Measurements from ENCODE around the gene TRMT2B. TPM values are rescaled to one million over a fixed set of nuclear protein-coding genes. Genes with fewer than 3 reads are reported as not detected.

The TRMT2B gene
- total RNA-seq, 4 donors from 2014 or later: 12.5 to 23.7 (median 14.6) TPM

DNA sequence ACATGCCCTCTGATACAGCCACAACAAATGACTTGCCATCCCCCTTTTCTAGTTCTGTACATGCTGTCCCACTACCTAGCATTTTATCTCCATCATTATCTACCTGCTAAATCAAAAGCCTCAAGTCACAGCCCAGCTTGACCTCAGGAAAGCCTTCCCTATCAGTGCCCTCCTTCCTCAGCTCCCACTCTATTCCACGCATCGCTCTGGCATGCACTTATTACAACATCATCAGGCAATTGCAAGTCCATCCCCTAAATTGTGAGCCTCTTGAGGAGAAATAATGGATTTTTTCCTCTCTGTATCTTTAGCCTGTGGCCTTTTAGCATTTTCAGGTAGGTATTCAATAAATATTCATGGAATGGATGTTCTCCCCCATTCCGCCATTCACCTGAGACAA, 76.7 kb downstream of the TRMT2B start:
- WGBS, 2 donors: 93 to 96% methylated on average over 3 of the region's 3 CpGs

DNA sequence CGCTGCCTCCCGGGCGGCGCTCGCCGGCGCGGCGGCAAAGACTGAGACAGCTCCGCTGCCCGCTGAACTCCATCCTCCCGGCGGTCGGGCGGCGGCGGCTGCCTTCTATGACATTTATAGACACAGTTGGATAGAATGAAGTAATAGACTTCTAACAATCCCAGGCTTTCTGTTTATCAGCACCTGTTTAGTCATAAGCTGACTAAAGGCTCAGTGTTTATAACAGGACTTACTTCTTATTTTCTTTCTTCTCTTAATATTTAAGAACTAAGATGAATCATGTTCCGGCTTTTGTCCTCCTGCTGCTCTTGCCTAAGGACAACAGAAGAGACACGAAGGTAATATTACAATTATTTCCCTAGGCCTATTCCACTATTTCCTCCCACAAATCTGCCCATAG, 78.5 kb downstream of the TRMT2B start:
- WGBS, 2 donors: 92 to 96% methylated on average over 9 to 19 of the region's 19 CpGs
- H3K4me3 ChIP-seq (ENCODE audit: low read depth, poor library complexity, severe bottlenecking): no peak overlapping the region
- intact Hi-C loops (cut with DNase I; ENCODE audit: low total_unique reads): no loop called here
- no peak for TF ChIP-seq POLR2A (IDR thresholded peaks at IDR 0.05)
- TF ChIP-seq, protein P1, sequence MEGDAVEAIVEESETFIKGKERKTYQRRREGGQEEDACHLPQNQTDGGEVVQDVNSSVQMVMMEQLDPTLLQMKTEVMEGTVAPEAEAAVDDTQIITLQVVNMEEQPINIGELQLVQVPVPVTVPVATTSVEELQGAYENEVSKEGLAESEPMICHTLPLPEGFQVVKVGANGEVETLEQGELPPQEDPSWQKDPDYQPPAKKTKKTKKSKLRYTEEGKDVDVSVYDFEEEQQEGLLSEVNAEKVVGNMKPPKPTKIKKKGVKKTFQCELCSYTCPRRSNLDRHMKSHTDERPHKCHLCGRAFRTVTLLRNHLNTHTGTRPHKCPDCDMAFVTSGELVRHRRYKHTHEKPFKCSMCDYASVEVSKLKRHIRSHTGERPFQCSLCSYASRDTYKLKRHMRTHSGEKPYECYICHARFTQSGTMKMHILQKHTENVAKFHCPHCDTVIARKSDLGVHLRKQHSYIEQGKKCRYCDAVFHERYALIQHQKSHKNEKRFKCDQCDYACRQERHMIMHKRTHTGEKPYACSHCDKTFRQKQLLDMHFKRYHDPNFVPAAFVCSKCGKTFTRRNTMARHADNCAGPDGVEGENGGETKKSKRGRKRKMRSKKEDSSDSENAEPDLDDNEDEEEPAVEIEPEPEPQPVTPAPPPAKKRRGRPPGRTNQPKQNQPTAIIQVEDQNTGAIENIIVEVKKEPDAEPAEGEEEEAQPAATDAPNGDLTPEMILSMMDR (IDR thresholded peaks at IDR 0.05): no peak
- DNase-seq (ENCODE audit: low spot score in 2 of 2): no peak

More for the DNA sequence above, 76.7 kb downstream of the TRMT2B start:
- no peak overlapping the region for H3K4me3 ChIP-seq (ENCODE audit: low read depth, poor library complexity, severe bottlenecking)
- intact Hi-C loops (cut with DNase I; ENCODE audit: low total_unique reads): no loop called here
- DNase-seq (ENCODE audit: low spot score in 2 of 2): no peak
- TF ChIP-seq, protein P1 (IDR thresholded peaks at IDR 0.05): no peak
- no peak for TF ChIP-seq POLR2A (IDR thresholded peaks at IDR 0.05)

DNA sequence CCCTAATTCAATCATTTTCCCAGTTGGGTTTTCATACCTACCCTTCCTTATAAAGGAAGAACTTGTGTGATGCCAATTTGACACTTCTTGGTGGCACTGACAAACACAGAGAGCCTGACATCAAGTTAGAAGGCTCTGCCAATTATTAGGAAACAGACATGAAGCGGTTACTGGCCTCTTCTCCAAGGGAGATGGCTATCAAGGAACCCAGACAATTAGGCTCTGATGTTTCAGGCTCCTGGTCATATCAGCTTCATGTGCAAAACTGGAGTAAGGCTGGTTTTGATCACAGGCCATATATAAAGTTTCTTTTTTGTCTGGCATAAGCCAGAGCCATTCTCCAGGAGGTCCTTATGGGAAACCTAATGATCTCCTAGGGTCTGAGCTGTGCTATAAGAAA, 82.0 kb downstream of the TRMT2B start:
- 44 to 47% methylated on average over 1 of the region's 1 CpG for WGBS, 2 donors
- TF ChIP-seq POLR2A (IDR thresholded peaks at IDR 0.05): no peak
- TF ChIP-seq, protein P1 (IDR thresholded peaks at IDR 0.05): no peak
- intact Hi-C loops (cut with DNase I; ENCODE audit: low total_unique reads): no loop called here
- H3K4me3 ChIP-seq (ENCODE audit: low read depth, poor library complexity, severe bottlenecking): no peak overlapping the region
- no peak for DNase-seq (ENCODE audit: low spot score in 2 of 2)

GRCh38 chrX:100969408-100969807, 82.5 kb downstream of the TRMT2B start, which contains the start of gene ARL13A:
TSS of gene ARL13A (plus strand) at chrX:100969708. CDS start at chrX:100973690, 3,982 bp downstream.
- 75 to 94% methylated on average over 2 of the region's 2 CpGs for WGBS, 2 donors

GRCh38 chrX:100964362-100964761, 87.5 kb downstream of the TRMT2B start:
- TF ChIP-seq POLR2A (IDR thresholded peaks at IDR 0.05): no peak
- TF ChIP-seq, protein P1 (IDR thresholded peaks at IDR 0.05): no peak
- no peak overlapping the region for H3K4me3 ChIP-seq (ENCODE audit: low read depth, poor library complexity, severe bottlenecking)
- no peak for DNase-seq (ENCODE audit: low spot score in 2 of 2)
- intact Hi-C loops (cut with DNase I; ENCODE audit: low total_unique reads): no loop called here

More at GRCh38 chrX:100969408-100969807, 82.5 kb downstream of the TRMT2B start, which contains the start of gene ARL13A:
- DNase-seq (ENCODE audit: low spot score in 2 of 2): no peak
- TF ChIP-seq POLR2A (IDR thresholded peaks at IDR 0.05): no peak
- intact Hi-C loops (cut with DNase I; ENCODE audit: low total_unique reads): no loop called here
- H3K4me3 ChIP-seq (ENCODE audit: low read depth, poor library complexity, severe bottlenecking): no peak within 1 kb of the TSS

DNA sequence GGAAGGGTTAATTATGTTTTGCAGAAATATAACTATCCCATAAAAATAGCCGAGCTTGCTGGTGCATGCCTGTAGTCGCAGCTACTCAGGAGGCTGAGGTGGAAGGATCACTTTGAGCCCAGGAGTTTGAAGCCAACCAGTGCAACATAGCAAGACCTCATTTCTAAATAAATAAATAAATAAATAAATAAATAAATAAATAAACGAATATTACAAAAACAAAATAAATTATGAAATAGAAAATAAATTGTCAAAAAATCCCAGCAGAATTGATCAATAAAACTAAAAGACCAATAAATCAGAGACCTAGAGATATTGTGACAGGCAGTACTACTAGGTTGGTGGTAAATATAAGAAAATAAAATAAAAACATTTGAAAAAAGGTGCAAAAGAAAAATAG, 89.1 kb downstream of the TRMT2B start:
- WGBS, 2 donors: 69 to 73% methylated on average over 3 of the region's 3 CpGs
- intact Hi-C loops (cut with DNase I; ENCODE audit: low total_unique reads): no loop called here
- H3K4me3 ChIP-seq (ENCODE audit: low read depth, poor library complexity, severe bottlenecking): no peak overlapping the region
- DNase-seq (ENCODE audit: low spot score in 2 of 2): no peak
- TF ChIP-seq POLR2A (IDR thresholded peaks at IDR 0.05): no peak
- TF ChIP-seq, protein P1 (IDR thresholded peaks at IDR 0.05): no peak

Other genes with a start within 250 kb of the TRMT2B start
- 10 to 100 TPM in 3 of 4 donors, 1 to 10 TPM in 1; 8.0 to 10.9 (median 10.6) TPM for gene CSTF2, start 231.7 kb downstream of the TRMT2B start, total RNA-seq
- 1 to 10 TPM in 1 of 4 donors, under 1 TPM in 1, not detected in 2; 0.84 to 1.9 TPM for gene NOX1, start 177.8 kb downstream of the TRMT2B start, total RNA-seq
- gene XKRX, start 123.2 kb downstream of the TRMT2B start, total RNA-seq: 10 to 100 TPM; 37.9 to 68.9 (median 51.3) TPM
- gene ARL13A, start 82.4 kb downstream of the TRMT2B start, total RNA-seq: not detected
- gene TMEM35A, start 26.8 kb upstream of the TRMT2B start, total RNA-seq: under 1 TPM in 3 of 4 donors, not detected in 1; 0.10 to 0.45 (median 0.17) TPM
- 1 to 10 TPM in 1 of 4 donors, under 1 TPM in 3; 0.29 to 2.1 (median 0.54) TPM for gene CENPI, start 46.1 kb upstream of the TRMT2B start, total RNA-seq
- under 1 TPM; 0.08 to 0.39 (median 0.18) TPM for gene DRP2, start 167.7 kb upstream of the TRMT2B start, total RNA-seq
- 1 to 10 TPM in 1 of 4 donors, under 1 TPM in 3; 0.45 to 1.5 (median 0.67) TPM for gene TAF7L, start 239.2 kb upstream of the TRMT2B start, total RNA-seq